Astrocyte of the cerebellum (primary cell): ENCODE measurements around the gene PRIM2.
"Not testable (repeated sequence)": the region's sequence is repeated elsewhere in the genome, so short reads cannot be mapped to it uniquely, and the experiment has no call there.

Source experiments
- DNase-seq: peaks from one replicate; pipeline ENCODE4 v3.0.0-alpha.2; 2011; ENCODE audit warnings: low read depth
- H3K4me3 ChIP-seq: 2 replicates; pipeline ENCODE4 v1.5.1; 2011; ENCODE audit warnings: mild to moderate bottlenecking, low read depth, low read length, moderate library complexity
- in situ Hi-C: cut with HindIII; loops from 2 replicates; pipeline ENCODE4 v1.10.0; 2017; ENCODE audit warnings: low sequenced_read_pairs
- TF ChIP-seq, protein P1 (sequence below): IDR thresholded peaks from 2 replicates; pipeline ENCODE4 v1.5.1; 2012; ENCODE audit warnings: low read length, low read depth, moderate library complexity, mild to moderate bottlenecking; ENCODE audit errors: missing control alignments

PRIM2 gene

DNA sequence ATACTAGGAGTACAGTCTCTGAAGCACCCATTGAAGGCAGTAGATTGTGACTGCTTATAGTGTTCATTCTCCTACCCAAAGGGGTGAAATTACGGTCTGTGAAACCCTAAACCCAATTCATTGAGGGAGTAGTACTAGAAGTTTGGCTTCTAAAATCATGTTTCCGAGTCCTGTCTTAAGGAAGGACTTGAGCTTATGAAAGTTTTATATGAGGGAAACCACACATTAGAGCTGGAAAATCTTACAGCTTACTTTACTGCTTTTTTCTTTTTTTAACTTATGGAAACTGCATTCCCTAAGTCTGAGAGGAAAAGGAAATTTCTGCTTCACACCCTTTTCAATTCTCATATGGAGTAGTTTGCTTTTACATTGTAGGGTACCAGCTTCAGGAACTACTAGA lies 38.4 kb upstream of the PRIM2 start:
- TF ChIP-seq, protein P1, sequence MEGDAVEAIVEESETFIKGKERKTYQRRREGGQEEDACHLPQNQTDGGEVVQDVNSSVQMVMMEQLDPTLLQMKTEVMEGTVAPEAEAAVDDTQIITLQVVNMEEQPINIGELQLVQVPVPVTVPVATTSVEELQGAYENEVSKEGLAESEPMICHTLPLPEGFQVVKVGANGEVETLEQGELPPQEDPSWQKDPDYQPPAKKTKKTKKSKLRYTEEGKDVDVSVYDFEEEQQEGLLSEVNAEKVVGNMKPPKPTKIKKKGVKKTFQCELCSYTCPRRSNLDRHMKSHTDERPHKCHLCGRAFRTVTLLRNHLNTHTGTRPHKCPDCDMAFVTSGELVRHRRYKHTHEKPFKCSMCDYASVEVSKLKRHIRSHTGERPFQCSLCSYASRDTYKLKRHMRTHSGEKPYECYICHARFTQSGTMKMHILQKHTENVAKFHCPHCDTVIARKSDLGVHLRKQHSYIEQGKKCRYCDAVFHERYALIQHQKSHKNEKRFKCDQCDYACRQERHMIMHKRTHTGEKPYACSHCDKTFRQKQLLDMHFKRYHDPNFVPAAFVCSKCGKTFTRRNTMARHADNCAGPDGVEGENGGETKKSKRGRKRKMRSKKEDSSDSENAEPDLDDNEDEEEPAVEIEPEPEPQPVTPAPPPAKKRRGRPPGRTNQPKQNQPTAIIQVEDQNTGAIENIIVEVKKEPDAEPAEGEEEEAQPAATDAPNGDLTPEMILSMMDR: no peak
- H3K4me3 ChIP-seq: no peak overlapping the region
- no peak for DNase-seq
- in situ Hi-C loops: no loop called here

DNA sequence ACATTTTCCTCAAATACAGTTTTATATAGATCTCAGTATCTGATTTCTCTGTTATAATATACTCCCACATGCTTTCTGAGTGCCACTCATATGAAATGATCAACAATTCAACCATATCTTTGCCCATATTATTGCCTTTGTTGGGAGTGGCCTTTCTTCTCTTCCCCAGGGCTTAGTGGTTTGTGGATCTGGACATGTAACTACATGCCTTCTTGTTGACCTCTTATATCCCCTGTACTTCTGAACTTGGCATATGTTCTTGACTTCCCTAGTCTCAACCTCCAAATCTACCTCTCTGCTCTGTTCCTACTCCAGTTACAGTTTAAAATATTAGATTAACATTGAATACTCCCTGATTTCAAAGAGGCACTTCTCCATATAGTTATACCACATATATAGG lies 34.3 kb upstream of the PRIM2 start:
- DNase-seq: no peak
- TF ChIP-seq, protein P1: no peak
- no peak overlapping the region for H3K4me3 ChIP-seq
- in situ Hi-C loops: no loop called here

DNA sequence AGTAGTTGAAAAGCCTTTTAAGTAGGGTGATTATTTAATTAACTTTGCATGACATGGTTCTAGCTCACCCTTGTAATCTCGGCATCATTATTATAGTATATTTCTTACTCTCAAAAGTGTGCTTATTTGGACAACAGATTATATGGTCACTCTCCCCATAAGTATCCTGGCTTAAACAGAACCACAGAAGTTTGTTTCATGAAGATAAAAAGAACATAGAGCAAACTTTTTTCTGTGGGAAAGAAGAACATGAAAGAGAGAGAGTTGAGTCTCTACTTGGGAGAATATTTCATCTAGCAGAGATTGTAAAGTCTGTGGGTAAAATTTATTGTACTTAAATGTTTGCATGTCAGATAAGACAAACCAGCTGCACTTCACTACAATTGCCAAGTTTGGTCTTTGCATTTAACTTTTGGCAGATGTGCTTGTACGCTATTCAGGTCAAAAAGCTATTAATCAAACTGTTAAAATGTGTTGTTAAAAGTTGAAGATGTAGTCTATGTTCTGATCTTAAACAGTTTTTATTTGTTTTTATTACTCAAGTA lies 33.4 kb upstream of the PRIM2 start:
- no peak for DNase-seq
- no peak overlapping the region for H3K4me3 ChIP-seq
- TF ChIP-seq, protein P1: no peak
- in situ Hi-C loops: no loop called here

DNA sequence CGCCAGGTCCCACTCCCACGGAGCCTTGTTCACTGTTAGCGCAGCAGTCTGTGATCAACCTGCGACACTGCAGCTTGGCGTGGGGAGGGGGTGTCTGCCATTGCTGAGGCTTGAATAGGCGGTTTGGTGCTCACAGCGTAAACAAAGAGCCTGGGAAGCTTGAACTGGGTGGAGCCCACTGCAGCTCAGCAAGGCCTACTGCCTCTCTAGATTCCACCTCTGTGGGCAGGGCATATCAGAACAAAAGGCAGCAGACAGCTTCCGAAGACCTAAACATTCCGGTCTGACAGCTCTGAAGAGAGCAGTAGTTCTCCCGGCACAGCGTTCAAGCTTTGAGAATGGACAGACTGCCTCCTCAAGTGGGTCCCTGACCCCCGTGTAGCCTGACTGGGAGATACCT lies 29.3 kb upstream of the PRIM2 start:
- in situ Hi-C loops, H3K4me3 ChIP-seq, DNase-seq: not testable (repeated sequence)

- H3K4me3 ChIP-seq, in situ Hi-C loops, DNase-seq: not testable (repeated sequence)
These were observed 24.0 kb upstream of the PRIM2 start for GRCh38 chr6:57293472-57293871.

DNA sequence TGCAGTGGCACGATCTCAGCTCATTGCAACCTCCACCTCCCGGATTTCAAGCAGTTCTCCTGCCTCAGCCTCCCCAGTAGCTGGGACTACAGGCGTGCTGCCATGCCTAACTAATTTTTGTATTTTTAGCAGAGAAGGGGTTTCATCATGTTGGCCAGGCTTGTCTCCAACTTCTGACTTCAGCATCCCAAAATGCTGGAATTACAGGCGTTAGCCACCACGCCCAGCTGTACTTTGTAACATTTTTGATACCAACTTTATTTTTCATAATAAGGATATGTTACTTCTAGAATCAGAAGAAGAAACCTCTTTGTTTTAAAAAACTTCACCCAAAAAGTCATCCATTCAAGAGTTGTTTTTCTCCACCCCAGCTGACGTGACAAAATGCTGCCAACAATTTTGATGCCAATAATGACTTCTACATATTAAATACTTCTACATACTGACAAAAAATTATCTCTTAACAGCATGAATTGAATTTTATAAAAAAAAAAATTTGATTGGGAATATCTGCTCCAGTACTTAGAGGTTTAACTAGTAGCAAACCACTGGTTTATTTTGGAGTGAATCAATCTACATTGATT lies 22.5 kb upstream of the PRIM2 start:
- in situ Hi-C loops: no loop called here
- DNase-seq: no peak
- TF ChIP-seq, protein P1: no peak
- no peak overlapping the region for H3K4me3 ChIP-seq

- H3K4me3 ChIP-seq: no peak overlapping the region
- in situ Hi-C loops: no loop called here
- no peak for DNase-seq
- TF ChIP-seq, protein P1: no peak
These were observed 19.9 kb upstream of the PRIM2 start for GRCh38 chr6:57297505-57297904.

GRCh38 chr6:57298741-57299140 lies 18.7 kb upstream of the PRIM2 start:
- TF ChIP-seq, protein P1: no peak
- in situ Hi-C loops: no loop called here

More at GRCh38 chr6:57298741-57299140, 18.7 kb upstream of the PRIM2 start:
- no peak overlapping the region for H3K4me3 ChIP-seq
- DNase-seq: no peak
